ENCODE results near the gene OR8B3.
"Not testable (repeated sequence)": the region's sequence is repeated elsewhere in the genome, so short reads cannot be mapped to it uniquely, and the experiment has no call there.

OR8B3 gene

GRCh38 chr11:124398924-124399323, at the start of gene OR8B3:
Gene OR8B3 (minus strand): TSS chr11:124399024. CDS start chr11:124397351, 1,673 bp downstream.
- no peak for DNase-seq

- no peak for DNase-seq
Measured at GRCh38 chr11:124446916-124447315, 48.1 kb upstream of the OR8B3 start.

- DNase-seq, result no peak
Measured at GRCh38 chr11:124445646-124446150, 46.9 kb upstream of the OR8B3 start, which contains the start of gene OR8B8. Gene OR8B8 (minus strand): TSS chr11:124445696. CDS start chr11:124441085, 4,611 bp downstream.

- no peak for DNase-seq
Measured at GRCh38 chr11:124442847-124443246, 44.0 kb upstream of the OR8B3 start.

GRCh38 chr11:124442442-124442841, 43.6 kb upstream of the OR8B3 start:
- DNase-seq, result no peak

- DNase-seq, result no peak
Measured at GRCh38 chr11:124441519-124441918, 42.7 kb upstream of the OR8B3 start.

- no peak for DNase-seq
Measured at GRCh38 chr11:124441081-124441480, 42.3 kb upstream of the OR8B3 start.

- DNase-seq, result no peak
Measured at GRCh38 chr11:124440608-124441007, 41.8 kb upstream of the OR8B3 start.

- DNase-seq, result no peak
Measured at GRCh38 chr11:124434699-124435098, 35.9 kb upstream of the OR8B3 start.

- no peak for DNase-seq
Measured at GRCh38 chr11:124429599-124429998, 30.8 kb upstream of the OR8B3 start.

- DNase-seq, result no peak
Measured at GRCh38 chr11:124424384-124424921, 25.6 kb upstream of the OR8B3 start, which contains the start of gene OR8B4. Gene OR8B4 (minus strand): TSS chr11:124424871. CDS start chr11:124424871, 0 bp downstream.

GRCh38 chr11:124421043-124421442, 22.2 kb upstream of the OR8B3 start:
- no peak for DNase-seq

- DNase-seq, result no peak
Measured at GRCh38 chr11:124415356-124415923, 16.6 kb upstream of the OR8B3 start.

- no peak for DNase-seq
Measured at GRCh38 chr11:124409906-124410305, 11.1 kb upstream of the OR8B3 start.

- DNase-seq, result no peak
Measured at GRCh38 chr11:124405581-124405980, 6.8 kb upstream of the OR8B3 start.

- not testable (repeated sequence) for DNase-seq
Measured at GRCh38 chr11:124403186-124403585, 4.4 kb upstream of the OR8B3 start.

- peak; percentile 2 to 12 for DNase-seq
Measured at GRCh38 chr11:124402326-124402922, 3.6 kb upstream of the OR8B3 start.

GRCh38 chr11:124396847-124397246, 2.0 kb downstream of the OR8B3 start:
- DNase-seq, result not testable (repeated sequence)

GRCh38 chr11:124394408-124394807, 4.4 kb downstream of the OR8B3 start:
- no peak for DNase-seq

- DNase-seq, result no peak
Measured at GRCh38 chr11:124384399-124384798, 14.4 kb downstream of the OR8B3 start, which contains the start of gene OR8B2. Gene OR8B2 (minus strand): TSS chr11:124384499. CDS start chr11:124383343, 1,156 bp downstream.

GRCh38 chr11:124382857-124383256, 16.0 kb downstream of the OR8B3 start:
- not testable (repeated sequence) for DNase-seq

GRCh38 chr11:124380585-124380984, 18.2 kb downstream of the OR8B3 start:
- DNase-seq, result no peak

- no peak for DNase-seq
Measured at GRCh38 chr11:124376280-124376679, 22.5 kb downstream of the OR8B3 start.

GRCh38 chr11:124359566-124359965, 39.3 kb downstream of the OR8B3 start:
- no peak for DNase-seq

All from activated CD4-positive, alpha-beta T cell treated with anti-CD3 and anti-CD28 coated beads, Interleukin-2, amount 50 U/mL, for 4 hours (primary cell).